ELR (cell line): Measurements from ENCODE around the gene HOXD8.

Experiments
- DNase-seq: peaks from one replicate; pipeline ENCODE4 v3.0.0-alpha.2; 2015; ENCODE audit warnings: low read depth

Gene HOXD8

GRCh38 chr2:176103194-176103593 lies 26.3 kb upstream of the HOXD8 start:
- no peak for DNase-seq

GRCh38 chr2:176103742-176104315 lies 25.7 kb upstream of the HOXD8 start:
- DNase-seq: no peak

GRCh38 chr2:176104316-176105077 lies 25.0 kb upstream of the HOXD8 start:
- peak; percentile 62 for DNase-seq

- no peak for DNase-seq
Measured at GRCh38 chr2:176105078-176105729, 24.3 kb upstream of the HOXD8 start.

GRCh38 chr2:176105730-176106580 lies 23.6 kb upstream of the HOXD8 start:
- no peak for DNase-seq

- DNase-seq: peak; percentile 38
Measured at GRCh38 chr2:176106581-176107539, 22.6 kb upstream of the HOXD8 start, which contains the start of gene HOXD11. HOXD11 (plus strand) TSS chr2:176107280; CDS start chr2:176107356, 76 bp downstream.

GRCh38 chr2:176107731-176108181 lies 21.7 kb upstream of the HOXD8 start:
- no peak for DNase-seq

- no peak for DNase-seq
Measured at GRCh38 chr2:176109192-176109901, 20.2 kb upstream of the HOXD8 start.

GRCh38 chr2:176109946-176110345 lies 19.6 kb upstream of the HOXD8 start:
- no peak for DNase-seq

GRCh38 chr2:176110415-176111308 lies 18.8 kb upstream of the HOXD8 start:
- no peak for DNase-seq

- DNase-seq: no peak
Measured at GRCh38 chr2:176111309-176111663, 18.2 kb upstream of the HOXD8 start.

- DNase-seq: no peak
Measured at GRCh38 chr2:176111846-176112374, 17.6 kb upstream of the HOXD8 start.

- DNase-seq: no peak
Measured at GRCh38 chr2:176112375-176113302, 16.9 kb upstream of the HOXD8 start.

GRCh38 chr2:176114120-176114929 lies 15.2 kb upstream of the HOXD8 start:
- DNase-seq: no peak

- DNase-seq: no peak
Measured at GRCh38 chr2:176114930-176115625, 14.4 kb upstream of the HOXD8 start.
